LNCaP clone FGC (cell line): ENCODE measurements around the gene DCAF6.

Experiments
- DNase-seq: peaks from one replicate; pipeline ENCODE4 v3.0.0-alpha.2; 2011; ENCODE audit warnings: low read depth
- H3K4me3 ChIP-seq: 2 replicates; pipeline ENCODE4 v1.5.1; 2011; ENCODE audit warnings: mild to moderate bottlenecking, low read depth, low read length, control low read depth
- CTCF ChIP-seq: IDR thresholded peaks from 2 replicates; pipeline ENCODE4 v1.5.1; 2012; ENCODE audit warnings: mild to moderate bottlenecking; ENCODE audit not compliant: control insufficient read depth, insufficient read depth; ENCODE audit errors: extremely low read depth

Gene DCAF6

GRCh38 chr1:167933788-167934187, 2.7 kb upstream of the DCAF6 start:
- no peak for DNase-seq
- TF ChIP-seq CTCF = no peak
- peak overlapping the region; percentile 90 for H3K4me3 ChIP-seq

GRCh38 chr1:167934426-167935215, 1.9 kb upstream of the DCAF6 start:
- no peak for DNase-seq
- peak overlapping the region; percentile 90 for H3K4me3 ChIP-seq
- no peak for TF ChIP-seq CTCF

GRCh38 chr1:167935216-167936067, 1.0 kb upstream of the DCAF6 start:
- peak overlapping the region; percentile 90 for H3K4me3 ChIP-seq
- TF ChIP-seq CTCF = 0 out of 2 replicates have a peak, but pooled peaks have one; percentile 11
- no peak for DNase-seq

- peak within 1 kb of the TSS; percentile 90 for H3K4me3 ChIP-seq
- TF ChIP-seq CTCF = no peak
- DNase-seq = peak; percentile 52
These were observed 636 bp downstream of the DCAF6 start, which contains the start of gene MPC2 for GRCh38 chr1:167936930-167937708. MPC2 (minus strand) TSS chr1:167937072; CDS start chr1:167935841, 1,231 bp downstream.

- DNase-seq = no peak
- peak overlapping the region; percentile 90 for H3K4me3 ChIP-seq
- TF ChIP-seq CTCF = no peak
These were observed 1.2 kb downstream of the DCAF6 start for GRCh38 chr1:167937709-167938010.

- DNase-seq = no peak
- peak overlapping the region; percentile 90 for H3K4me3 ChIP-seq
- no peak for TF ChIP-seq CTCF
These were observed 1.7 kb downstream of the DCAF6 start for GRCh38 chr1:167938080-167938636.
